ENCODE results near the gene CNGA3. TPM values are rescaled to one million over a fixed set of nuclear protein-coding genes. Genes with fewer than 3 reads are reported as not detected.

Gene CNGA3
- total and polyA plus RNA-seq, 2 of the 8 experiments (the other 6 are each of a cell fraction or from before 2014, with no cell fraction given), result 0.02 TPM; not detected in 1

GRCh38 chr2:98396745-98397355 lies 50.6 kb downstream of the CNGA3 start:
- Histone ChIP-seq H3K4ac (replicated peaks; ENCODE audit: insufficient read length, low read depth, low read length) (no peak overlapping the region), H3K23me2 (ENCODE audit: low read depth, low read length) (no peaks in the 10 kb centered on the region), H4K20me1 (replicated peaks in 1 of 2; ENCODE audit: control insufficient read depth in 1 of 2, insufficient read depth in 2 of 2, low read length in 2 of 2) (no peaks in the 10 kb centered on the region), H4K8ac (ENCODE audit: extremely low read depth, insufficient read depth, low read length) (peak overlapping the region; percentile 2; the same call in 1 of the 2 replicates), H3K9ac (replicated peaks in 1 of 4; ENCODE audit: extremely low read depth in 1 of 4, low read depth in 3 of 4, low read length in 3 of 4) (no peak overlapping the region), H3K79me2 (ENCODE audit: control insufficient read depth in 1 of 2, insufficient read depth in 2 of 2, low read length in 2 of 2) (no peaks in the 10 kb centered on the region), H3K56ac (replicated peaks; ENCODE audit: insufficient read length, low read depth, low read length) (no peak overlapping the region), H4K5ac (ENCODE audit: insufficient read length, low read depth, low read length) (no peak overlapping the region), H3K18ac (ENCODE audit: extremely low read depth, low read length) (no peak overlapping the region), H3K4me3 (ENCODE audit: extremely low read depth in 1 of 4, insufficient read depth in 2 of 4, low read depth in 3 of 4, low read length in 4 of 4) (no peak overlapping the region), H3K4me1 (replicated peaks in 1 of 4; ENCODE audit: control insufficient read depth in 3 of 4, insufficient read depth in 4 of 4, low read length in 3 of 4) (peaks cover 0 to 4% (median 0%) of the 10 kb centered on the region in 4 experiments; a peak in 2 of 7 replicates), H2BK12ac (ENCODE audit: low read depth, low read length) (no peak overlapping the region), H3K27me3 (replicated peaks in 1 of 4; ENCODE audit: control insufficient read depth in 3 of 4, extremely low read depth in 1 of 4, insufficient read depth in 3 of 4, low read length in 3 of 4) (peaks cover 0 to 2% (median 0%) of the 10 kb centered on the region in 4 experiments; a peak in 2 of 7 replicates), H2BK20ac (ENCODE audit: low read length) (no peak overlapping the region), H3K36me3 (ENCODE audit: control insufficient read depth in 2 of 4, insufficient read depth in 4 of 4, low read length in 3 of 4) (no peaks in the 10 kb centered on the region), H3K27ac (ENCODE audit: low read depth, low read length) (no peak overlapping the region), H3K9me3 (ENCODE audit: insufficient read depth in 2 of 2, low read depth in 1 of 2, low read length in 1 of 2) (no peaks in the 10 kb centered on the region; a peak in 1 of 4 replicates), H3K4me2 (ENCODE audit: insufficient read depth in 1 of 2, low read depth in 2 of 2, low read length in 2 of 2) (no peak overlapping the region), H3K14ac (ENCODE audit: insufficient read length) (no peak overlapping the region), H2AK5ac (ENCODE audit: low read depth, low read length) (no peak overlapping the region), H2BK120ac (replicated peaks; ENCODE audit: low read depth, low read length) (no peak overlapping the region), H3K79me1 (ENCODE audit: low read depth, low read length) (no peaks in the 10 kb centered on the region), H2BK5ac (ENCODE audit: low read depth, low read length) (no peak overlapping the region), H2AFZ (ENCODE audit: low read length) (no peak overlapping the region), H3K23ac (ENCODE audit: insufficient read length) (no peak overlapping the region), H4K91ac (replicated peaks; ENCODE audit: insufficient read length, low read length) (no peak overlapping the region), H2BK15ac (ENCODE audit: low read length) (no peak overlapping the region)
- WGBS, 2 experiments (ENCODE audit: extremely low coverage in 1 of 2, insufficient coverage in 1 of 2, insufficient read length in 1 of 2, insufficient replicate concordance in 2 of 2, low coverage in 1 of 2, low lambda C conversion rate in 2 of 2, missing lambda C conversion rate in 1 of 2), result 90% methylated on average over 22 of the region's 23 CpGs; no CpG with 5 or more reads in 1 of the 2 experiments
- CTCF ChIA-PET (ENCODE audit: partially characterized antibody), result interaction anchor here (0.8 to 1.8 kb wide), 2 partner anchors 12 to 15 kb away, joined by 3 to 6 read pairs; no protein-coding TSS in a partner anchor
- DNase-seq (ENCODE audit: low read depth in 1 of 2, low spot score in 2 of 2) (no peak), FAIRE-seq (no peak)
- POLR2A ChIA-PET (ENCODE audit: partially characterized antibody), result no interaction called here
- TF ChIP-seq NRF1 (IDR thresholded peaks at IDR 0.05; ENCODE audit: low read depth, low read length) (no peak), SP2 (IDR thresholded peaks at IDR 0.05; ENCODE audit: low read length) (no peak), RFX5 (IDR thresholded peaks at IDR 0.05; ENCODE audit: borderline replicate concordance, low read depth, low read length) (no peak), SUZ12 (IDR thresholded peaks at IDR 0.05; ENCODE audit: low read length) (no peak), GABPA (IDR thresholded peaks at IDR 0.05; ENCODE audit: borderline replicate concordance, insufficient read depth, low read length) (no peak), RXRA (IDR thresholded peaks at IDR 0.05; ENCODE audit: insufficient read depth, low read depth, low read length) (no peak), MAFK (IDR thresholded peaks at IDR 0.05; ENCODE audit: low read depth, low read length) (no peak), KDM4A (IDR thresholded peaks at IDR 0.05; ENCODE audit: low read depth, low read length, severe bottlenecking) (no peak), SP1 (IDR thresholded peaks at IDR 0.05; ENCODE audit: low read depth, low read length) (no peak), JUN (IDR thresholded peaks at IDR 0.05; ENCODE audit: low read depth, low read length) (no peak), SRF (IDR thresholded peaks at IDR 0.05; ENCODE audit: low read depth, low read length) (no peak), EZH2 (IDR thresholded peaks at IDR 0.05; ENCODE audit: low read depth, low read length, severe bottlenecking) (no peak), KDM1A (IDR thresholded peaks at IDR 0.05; ENCODE audit: borderline replicate concordance, low read length) (no peak), POLR2AphosphoS5 (IDR thresholded peaks at IDR 0.05; ENCODE audit: low read depth, low read length) (no peak)
